Tibial nerve (tissue), 4 donors: ENCODE results near the gene PAM16. TPM values are rescaled to one million over a fixed set of nuclear protein-coding genes. Genes with fewer than 3 reads are reported as not detected.

Source experiments
- DNase-seq, 2 donors: peaks; one replicate each; pipeline ENCODE4 v3.0.0-alpha.2; 2019; ENCODE audit warnings: low spot score in 2 of 2
- H3K27ac ChIP-seq, 4 donors: fragments of 200-600 bp; sonication (generic) in 3 of 4; one replicate each; pipeline ENCODE4 v1.5.1; 2017 to 2019; ENCODE audit warnings: mild to moderate bottlenecking in 1 of 4
- H3K27me3 ChIP-seq, 2 donors: fragments of 200-600 bp; sonication (generic) in 1 of 2; one replicate each; pipeline versions ENCODE4 v1.5.1 to v1.6.0; 2017 to 2019
- H3K36me3 ChIP-seq, 3 donors: fragments of 200-600 bp; sonication (generic); one replicate each; pipeline ENCODE4 v1.5.1; 2018 to 2019
- H3K4me1 ChIP-seq, 4 donors: fragments of 200-600 bp; sonication (generic) in 3 of 4; one replicate each; pipeline ENCODE4 v1.5.1; 2017 to 2019
- H3K4me3 ChIP-seq, 4 donors: fragments of 200-600 bp; sonication (generic) in 3 of 4; one replicate each; pipeline ENCODE4 v1.5.1; 2017 to 2019; ENCODE audit warnings: mild to moderate bottlenecking in 1 of 4, moderate library complexity in 1 of 4
- H3K9me3 ChIP-seq, 4 donors: fragments of 200-600 bp; sonication (generic) in 3 of 4; one replicate each; pipeline ENCODE4 v1.5.1; 2017 to 2019
- EP300 ChIP-seq, 2 donors: sonication (generic); formaldehyde crosslinking; IDR thresholded peaks; one replicate each; pipeline ENCODE4 v1.6.1; 2017; ENCODE audit warnings: antibody characterized with exemption in 2 of 2, mild to moderate bottlenecking in 1 of 2
- POLR2A ChIP-seq, 2 donors: fragments of 450-650 bp; IDR thresholded peaks; one replicate each; pipeline ENCODE4 v1.6.1; 2017; ENCODE audit warnings: antibody characterized with exemption in 2 of 2, mild to moderate bottlenecking in 2 of 2, moderate library complexity in 2 of 2
- WGBS, 2 donors: methylation state at CpG; one replicate each; pipeline ENCODE4 v1.1.5; 2018; 5-methylcytosine and 5-hydroxymethylcytosine counted together
- total RNA-seq, 4 donors: library from RNA; depleted of rRNA; stranded (reverse); fragments of >200 nt; gene quantifications; one replicate each; pipeline ENCODE4 v1.1.0, GENCODE V29; 2016
- TF ChIP-seq, protein P1 (sequence below), 5 experiments: fragments of 200-600 bp in 3 of 5; fragments of 450-650 bp in 2 of 5; sonication (generic) in 3 of 5; IDR thresholded peaks; one replicate each; pipeline ENCODE4 v1.5.1; 2016 to 2019; ENCODE audit warnings: antibody characterized with exemption in 5 of 5, mild to moderate bottlenecking in 3 of 5, moderate library complexity in 2 of 5

The PAM16 gene
- total RNA-seq, 4 donors from 2014 or later: 45.1 to 95.1 (median 60.7) TPM

GRCh38 chr16:4301968-4302367 lies 49.2 kb downstream of the PAM16 start:
- TF ChIP-seq POLR2A (IDR thresholded peaks at IDR 0.05) (no peak), EP300 (IDR thresholded peaks at IDR 0.05) (no peak)
- TF ChIP-seq, protein P1, sequence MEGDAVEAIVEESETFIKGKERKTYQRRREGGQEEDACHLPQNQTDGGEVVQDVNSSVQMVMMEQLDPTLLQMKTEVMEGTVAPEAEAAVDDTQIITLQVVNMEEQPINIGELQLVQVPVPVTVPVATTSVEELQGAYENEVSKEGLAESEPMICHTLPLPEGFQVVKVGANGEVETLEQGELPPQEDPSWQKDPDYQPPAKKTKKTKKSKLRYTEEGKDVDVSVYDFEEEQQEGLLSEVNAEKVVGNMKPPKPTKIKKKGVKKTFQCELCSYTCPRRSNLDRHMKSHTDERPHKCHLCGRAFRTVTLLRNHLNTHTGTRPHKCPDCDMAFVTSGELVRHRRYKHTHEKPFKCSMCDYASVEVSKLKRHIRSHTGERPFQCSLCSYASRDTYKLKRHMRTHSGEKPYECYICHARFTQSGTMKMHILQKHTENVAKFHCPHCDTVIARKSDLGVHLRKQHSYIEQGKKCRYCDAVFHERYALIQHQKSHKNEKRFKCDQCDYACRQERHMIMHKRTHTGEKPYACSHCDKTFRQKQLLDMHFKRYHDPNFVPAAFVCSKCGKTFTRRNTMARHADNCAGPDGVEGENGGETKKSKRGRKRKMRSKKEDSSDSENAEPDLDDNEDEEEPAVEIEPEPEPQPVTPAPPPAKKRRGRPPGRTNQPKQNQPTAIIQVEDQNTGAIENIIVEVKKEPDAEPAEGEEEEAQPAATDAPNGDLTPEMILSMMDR (IDR thresholded peaks at IDR 0.05): no peak
- Histone ChIP-seq H3K27ac (no peak overlapping the region), H3K4me3 (no peak overlapping the region), H3K9me3 (no peaks in the 10 kb centered on the region), H3K4me1 (peaks cover 0 to 23% (median 12%) of the 10 kb centered on the region in 4 donors), H3K27me3 (no peaks in the 10 kb centered on the region), H3K36me3 (no peaks in the 10 kb centered on the region)
- WGBS, 2 donors: 95 to 97% methylated on average over 6 of the region's 6 CpGs
- no peak for DNase-seq

DNA sequence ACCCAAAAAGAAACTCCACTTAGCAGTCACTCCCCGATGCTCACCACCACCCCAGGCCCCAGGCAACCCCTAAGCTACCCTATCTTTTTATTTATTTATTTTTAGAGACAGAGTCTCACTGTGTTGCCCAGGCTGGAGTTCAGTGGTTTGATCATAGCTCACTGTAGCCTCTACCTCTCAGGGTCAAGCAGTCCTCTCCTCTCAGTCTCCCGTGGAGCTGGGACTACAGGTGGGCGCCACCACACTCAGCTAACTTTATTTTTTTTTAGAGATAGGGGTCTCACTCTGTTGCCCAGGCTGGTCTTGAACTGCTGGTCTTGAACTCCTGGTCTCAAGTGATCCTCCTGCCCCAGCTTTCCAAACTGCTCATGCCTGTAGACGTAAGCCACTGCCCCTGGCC lies 49.9 kb downstream of the PAM16 start:
- Histone ChIP-seq H3K4me3 (no peak overlapping the region), H3K27ac (no peak overlapping the region), H3K36me3 (no peaks in the 10 kb centered on the region), H3K4me1 (peaks cover 0 to 16% (median 9%) of the 10 kb centered on the region in 4 donors), H3K9me3 (no peaks in the 10 kb centered on the region), H3K27me3 (no peaks in the 10 kb centered on the region)
- TF ChIP-seq EP300 (IDR thresholded peaks at IDR 0.05): no peak
- TF ChIP-seq, protein P1 (IDR thresholded peaks at IDR 0.05): no peak
- TF ChIP-seq POLR2A (IDR thresholded peaks at IDR 0.05): no peak
- 95 to 100% methylated on average over 4 of the region's 4 CpGs for WGBS, 2 donors
- DNase-seq: no peak

GRCh38 chr16:4298761-4299522 lies 52.2 kb downstream of the PAM16 start:
- Histone ChIP-seq H3K36me3 (no peaks in the 10 kb centered on the region), H3K9me3 (no peaks in the 10 kb centered on the region), H3K4me3 (no peak overlapping the region), H3K27me3 (no peaks in the 10 kb centered on the region), H3K4me1 (peaks cover 0 to 24% (median 14%) of the 10 kb centered on the region in 4 donors), H3K27ac (peak overlapping the region in 3 of 4 donors; percentile 27 to 59 (median 44))
- 36 to 47% methylated on average over 14 to 15 of the region's 15 CpGs for WGBS, 2 donors
- DNase-seq: no peak
- no peak for TF ChIP-seq EP300 (IDR thresholded peaks at IDR 0.05)

DNA sequence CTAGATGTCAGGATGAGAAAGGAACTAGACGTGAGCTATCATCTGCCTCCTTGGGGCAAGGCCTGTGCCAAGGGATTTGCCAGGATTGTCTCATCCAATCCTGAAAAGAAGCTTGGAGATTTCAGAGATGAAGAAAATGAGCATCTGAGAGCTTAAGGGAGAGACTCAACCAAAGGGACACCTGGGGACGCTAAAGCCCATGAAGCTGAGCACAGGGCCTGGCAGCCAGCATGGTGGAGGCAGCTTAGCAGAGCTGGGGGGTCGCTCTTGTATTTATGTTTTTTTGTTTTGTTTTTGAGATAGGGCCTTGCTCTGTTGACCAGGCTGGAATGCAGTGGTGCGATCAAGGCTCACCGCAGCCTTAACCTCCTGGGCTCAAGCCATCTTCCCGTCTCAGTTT lies 53.6 kb downstream of the PAM16 start:
- 87 to 88% methylated on average over 6 of the region's 6 CpGs for WGBS, 2 donors
- H3K36me3 ChIP-seq: no peaks in the 10 kb centered on the region
- TF ChIP-seq POLR2A (IDR thresholded peaks at IDR 0.05) (no peak), EP300 (IDR thresholded peaks at IDR 0.05) (no peak)
- TF ChIP-seq, protein P1 (IDR thresholded peaks at IDR 0.05): no peak
- no peak overlapping the region for H3K4me3 ChIP-seq
- H3K9me3 ChIP-seq: no peaks in the 10 kb centered on the region
- H3K4me1 ChIP-seq: peaks cover 0 to 37% (median 21%) of the 10 kb centered on the region in 4 donors
- no peak for DNase-seq
- H3K27me3 ChIP-seq: no peaks in the 10 kb centered on the region
- no peak overlapping the region for H3K27ac ChIP-seq

DNA sequence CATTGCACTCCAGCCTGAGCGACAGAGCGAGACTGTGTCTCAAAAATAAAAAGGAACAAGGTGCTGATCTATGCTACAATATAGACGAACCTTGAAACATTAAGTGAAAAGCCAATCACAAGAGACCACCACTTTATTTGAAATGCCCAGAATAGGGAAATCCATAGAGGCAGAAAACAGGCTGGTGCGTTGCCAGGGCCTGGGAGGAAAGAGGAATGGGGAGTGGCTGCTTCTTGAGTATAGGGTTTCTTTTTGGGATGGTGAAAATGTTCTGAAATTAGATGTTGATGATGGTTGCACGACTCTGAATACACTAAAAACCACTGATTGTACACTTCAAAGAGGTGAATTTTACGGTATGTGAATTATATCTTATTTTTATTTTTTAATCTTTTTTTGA lies 55.5 kb downstream of the PAM16 start:
- Histone ChIP-seq H3K27me3 (no peaks in the 10 kb centered on the region), H3K9me3 (no peaks in the 10 kb centered on the region), H3K27ac (no peak overlapping the region), H3K36me3 (no peaks in the 10 kb centered on the region), H3K4me1 (peaks cover 0 to 44% (median 21%) of the 10 kb centered on the region in 4 donors), H3K4me3 (no peak overlapping the region)
- TF ChIP-seq, protein P1 (IDR thresholded peaks at IDR 0.05): no peak
- no peak for TF ChIP-seq EP300 (IDR thresholded peaks at IDR 0.05)
- TF ChIP-seq POLR2A (IDR thresholded peaks at IDR 0.05): no peak
- DNase-seq: no peak
- 76 to 84% methylated on average over 6 of the region's 6 CpGs for WGBS, 2 donors
